Measurements from ENCODE around the gene MDN1.

- TF ChIP-seq, protein P1, sequence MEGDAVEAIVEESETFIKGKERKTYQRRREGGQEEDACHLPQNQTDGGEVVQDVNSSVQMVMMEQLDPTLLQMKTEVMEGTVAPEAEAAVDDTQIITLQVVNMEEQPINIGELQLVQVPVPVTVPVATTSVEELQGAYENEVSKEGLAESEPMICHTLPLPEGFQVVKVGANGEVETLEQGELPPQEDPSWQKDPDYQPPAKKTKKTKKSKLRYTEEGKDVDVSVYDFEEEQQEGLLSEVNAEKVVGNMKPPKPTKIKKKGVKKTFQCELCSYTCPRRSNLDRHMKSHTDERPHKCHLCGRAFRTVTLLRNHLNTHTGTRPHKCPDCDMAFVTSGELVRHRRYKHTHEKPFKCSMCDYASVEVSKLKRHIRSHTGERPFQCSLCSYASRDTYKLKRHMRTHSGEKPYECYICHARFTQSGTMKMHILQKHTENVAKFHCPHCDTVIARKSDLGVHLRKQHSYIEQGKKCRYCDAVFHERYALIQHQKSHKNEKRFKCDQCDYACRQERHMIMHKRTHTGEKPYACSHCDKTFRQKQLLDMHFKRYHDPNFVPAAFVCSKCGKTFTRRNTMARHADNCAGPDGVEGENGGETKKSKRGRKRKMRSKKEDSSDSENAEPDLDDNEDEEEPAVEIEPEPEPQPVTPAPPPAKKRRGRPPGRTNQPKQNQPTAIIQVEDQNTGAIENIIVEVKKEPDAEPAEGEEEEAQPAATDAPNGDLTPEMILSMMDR (IDR thresholded peaks at IDR 0.05 in 2 of 3, conservative IDR thresholded peaks at IDR 0.05 in 1 of 3; ENCODE audit: borderline replicate concordance in 1 of 3, insufficient read depth in 1 of 3, low read depth in 2 of 3, low read length in 2 of 3), result no peak
- TF ChIP-seq EZH2 (IDR thresholded peaks at IDR 0.05) (no peak), MAX (IDR thresholded peaks at IDR 0.05) (peak; percentile 100), POLR2A (IDR thresholded peaks at IDR 0.05; ENCODE audit: borderline replicate concordance, extremely low read depth, insufficient read depth, insufficient read length) (peak; percentile 81), ZNF274 (IDR thresholded peaks at IDR 0.05; ENCODE audit: low read depth, low read length) (no peak), POLR2AphosphoS5 (IDR thresholded peaks at IDR 0.05; ENCODE audit: low read depth, low read length) (peak; percentile 88), EZH2phosphoT487 (IDR thresholded peaks at IDR 0.05; ENCODE audit: borderline replicate concordance) (no peak), SIN3A (IDR thresholded peaks at IDR 0.05; ENCODE audit: low read depth) (peak; percentile 98), JUND (IDR thresholded peaks at IDR 0.05) (no peak), SRF (IDR thresholded peaks at IDR 0.05; ENCODE audit: low read depth) (peak; percentile 86)
- TF ChIP-seq, protein P2, sequence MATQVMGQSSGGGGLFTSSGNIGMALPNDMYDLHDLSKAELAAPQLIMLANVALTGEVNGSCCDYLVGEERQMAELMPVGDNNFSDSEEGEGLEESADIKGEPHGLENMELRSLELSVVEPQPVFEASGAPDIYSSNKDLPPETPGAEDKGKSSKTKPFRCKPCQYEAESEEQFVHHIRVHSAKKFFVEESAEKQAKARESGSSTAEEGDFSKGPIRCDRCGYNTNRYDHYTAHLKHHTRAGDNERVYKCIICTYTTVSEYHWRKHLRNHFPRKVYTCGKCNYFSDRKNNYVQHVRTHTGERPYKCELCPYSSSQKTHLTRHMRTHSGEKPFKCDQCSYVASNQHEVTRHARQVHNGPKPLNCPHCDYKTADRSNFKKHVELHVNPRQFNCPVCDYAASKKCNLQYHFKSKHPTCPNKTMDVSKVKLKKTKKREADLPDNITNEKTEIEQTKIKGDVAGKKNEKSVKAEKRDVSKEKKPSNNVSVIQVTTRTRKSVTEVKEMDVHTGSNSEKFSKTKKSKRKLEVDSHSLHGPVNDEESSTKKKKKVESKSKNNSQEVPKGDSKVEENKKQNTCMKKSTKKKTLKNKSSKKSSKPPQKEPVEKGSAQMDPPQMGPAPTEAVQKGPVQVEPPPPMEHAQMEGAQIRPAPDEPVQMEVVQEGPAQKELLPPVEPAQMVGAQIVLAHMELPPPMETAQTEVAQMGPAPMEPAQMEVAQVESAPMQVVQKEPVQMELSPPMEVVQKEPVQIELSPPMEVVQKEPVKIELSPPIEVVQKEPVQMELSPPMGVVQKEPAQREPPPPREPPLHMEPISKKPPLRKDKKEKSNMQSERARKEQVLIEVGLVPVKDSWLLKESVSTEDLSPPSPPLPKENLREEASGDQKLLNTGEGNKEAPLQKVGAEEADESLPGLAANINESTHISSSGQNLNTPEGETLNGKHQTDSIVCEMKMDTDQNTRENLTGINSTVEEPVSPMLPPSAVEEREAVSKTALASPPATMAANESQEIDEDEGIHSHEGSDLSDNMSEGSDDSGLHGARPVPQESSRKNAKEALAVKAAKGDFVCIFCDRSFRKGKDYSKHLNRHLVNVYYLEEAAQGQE (IDR thresholded peaks at IDR 0.05; ENCODE audit: low read depth), result no peak
Measured at GRCh38 chr6:89819336-89820130, at the start of gene MDN1.
